H9 (cell line): Measurements from ENCODE around the gene TET3. TPM values are rescaled to one million over a fixed set of nuclear protein-coding genes. Genes with fewer than 3 reads are reported as not detected.
A peak's percentile ranks its signal among the peaks of the same experiment; 100 is the strongest.

Experiments used
- DNase-seq: peaks from one replicate; pipeline ENCODE4 v3.0.0-alpha.2; 2017
- H2AFZ ChIP-seq: one replicate; pipeline ENCODE4 v1.6.1; 2013; ENCODE audit warnings: mild to moderate bottlenecking, low read length, control low read depth, moderate library complexity
- H2AK5ac ChIP-seq: 2 replicates; pipeline ENCODE4 v1.6.1; 2013; ENCODE audit warnings: low read length, control low read depth, mixed read lengths; ENCODE audit not compliant: insufficient read length
- H2BK120ac ChIP-seq: one replicate; pipeline ENCODE4 v1.6.1; 2013; ENCODE audit warnings: low read depth, mild to moderate bottlenecking, low read length, control low read depth, inconsistent platforms; ENCODE audit not compliant: poor library complexity, severe bottlenecking
- H2BK12ac ChIP-seq: 2 replicates; pipeline ENCODE4 v1.6.1; 2013; ENCODE audit warnings: low read length, control low read depth, mixed read lengths, low read depth; ENCODE audit not compliant: insufficient read length
- H2BK15ac ChIP-seq: 2 replicates; pipeline ENCODE4 v1.6.1; 2013; ENCODE audit warnings: low read depth, low read length, control low read depth
- H2BK20ac ChIP-seq: one replicate; pipeline ENCODE4 v1.6.1; 2013; ENCODE audit warnings: low read depth, mild to moderate bottlenecking, low read length, control low read depth, inconsistent platforms; ENCODE audit not compliant: poor library complexity, severe bottlenecking
- H2BK5ac ChIP-seq: 2 replicates; pipeline ENCODE4 v1.6.1; 2013; ENCODE audit warnings: low read length, control low read depth, mixed read lengths; ENCODE audit not compliant: insufficient read length
- H3K14ac ChIP-seq: 2 replicates; pipeline ENCODE4 v1.6.1; 2013; ENCODE audit warnings: low read length, control low read depth; ENCODE audit not compliant: insufficient read depth
- H3K18ac ChIP-seq: 2 replicates; pipeline ENCODE4 v1.6.1; 2013; ENCODE audit warnings: low read depth, mild to moderate bottlenecking, mixed read lengths, low read length, control low read depth; ENCODE audit not compliant: insufficient read length
- H3K23ac ChIP-seq: 2 replicates; pipeline ENCODE4 v1.6.1; 2013; ENCODE audit warnings: low read length, control low read depth, mixed read lengths, low read depth; ENCODE audit not compliant: insufficient read length
- H3K23me2 ChIP-seq: 2 replicates; pipeline ENCODE4 v1.6.1; 2013; ENCODE audit warnings: low read depth, mild to moderate bottlenecking, mixed read lengths, low read length, control low read depth; ENCODE audit not compliant: insufficient read length, poor library complexity, severe bottlenecking
- H3K27ac ChIP-seq: 2 replicates; pipeline ENCODE4 v1.5.1; 2013; ENCODE audit warnings: low read length, control low read depth, mixed read lengths, low read depth; ENCODE audit not compliant: insufficient read length
- H3K27me3 ChIP-seq: 2 replicates; pipeline ENCODE4 v1.6.1; 2013; ENCODE audit warnings: low read length, control low read depth, inconsistent platforms; ENCODE audit not compliant: insufficient read depth
- H3K4ac ChIP-seq: 2 replicates; pipeline ENCODE4 v1.6.1; 2013; ENCODE audit warnings: low read depth, mild to moderate bottlenecking, control low read depth, inconsistent platforms, low read length, moderate library complexity
- H3K4me1 ChIP-seq: 2 replicates; pipeline ENCODE4 v1.6.1; 2013; ENCODE audit warnings: low read length, control low read depth, inconsistent platforms; ENCODE audit not compliant: insufficient read depth
- H3K4me2 ChIP-seq: 2 replicates; pipeline ENCODE4 v1.6.1; 2013; ENCODE audit warnings: low read length, control low read depth, mixed read lengths; ENCODE audit not compliant: insufficient read length, insufficient read depth
- H3K56ac ChIP-seq: 2 replicates; pipeline ENCODE4 v1.6.1; 2013; ENCODE audit warnings: low read depth, mild to moderate bottlenecking, mixed read lengths, low read length, control low read depth; ENCODE audit not compliant: insufficient read length
- H3K79me1 ChIP-seq: 2 replicates; pipeline ENCODE4 v1.6.1; 2013; ENCODE audit warnings: low read depth, mild to moderate bottlenecking, moderate library complexity, low read length, control low read depth, inconsistent platforms; ENCODE audit not compliant: insufficient read depth, poor library complexity, severe bottlenecking
- H3K79me2 ChIP-seq: 2 replicates; pipeline ENCODE4 v1.6.1; 2013; ENCODE audit warnings: low read length, control low read depth, inconsistent platforms; ENCODE audit not compliant: insufficient read depth
- H3K9ac ChIP-seq: 2 replicates; pipeline ENCODE4 v1.6.1; 2013; ENCODE audit warnings: low read length, control low read depth, mixed read lengths; ENCODE audit not compliant: insufficient read length; ENCODE audit errors: extremely low read depth
- H3K9me3 ChIP-seq: one replicate; pipeline ENCODE4 v1.6.1; 2013; ENCODE audit warnings: low read depth, low read length, inconsistent platforms; ENCODE audit not compliant: control insufficient read depth
- H3T11ph ChIP-seq: one replicate; pipeline ENCODE4 v1.6.1; 2013; ENCODE audit warnings: mild to moderate bottlenecking, low read length, control low read depth, inconsistent platforms
- H4K20me1 ChIP-seq: one replicate; pipeline ENCODE4 v1.6.1; 2013; ENCODE audit not compliant: control insufficient read depth, insufficient read length, insufficient read depth
- H4K5ac ChIP-seq: 2 replicates; pipeline ENCODE4 v1.6.1; 2013; ENCODE audit warnings: low read depth, mild to moderate bottlenecking, mixed read lengths, low read length, control low read depth; ENCODE audit not compliant: insufficient read length
- H4K8ac ChIP-seq: replicated peaks from 2 replicates; pipeline ENCODE4 v1.6.1; 2013; ENCODE audit warnings: low read length, control low read depth, mixed read lengths, low read depth; ENCODE audit not compliant: insufficient read length
- H4K91ac ChIP-seq: 2 replicates; pipeline ENCODE4 v1.6.1; 2013; ENCODE audit warnings: low read depth, mild to moderate bottlenecking, moderate library complexity, mixed read lengths, low read length, control low read depth; ENCODE audit not compliant: insufficient read length
- H3K27ac Mint-ChIP-seq, 3 experiments: 2 replicates in 2 of 3; 3 replicates in 1 of 3; pipeline ENCODE4 v1.8.0; 2020 to 2021; ENCODE audit warnings: mixed read lengths in 3 of 3, mild to moderate bottlenecking in 1 of 3, moderate library complexity in 1 of 3
- H3K27me3 Mint-ChIP-seq: 2 replicates; pipeline ENCODE4 v1.8.0; 2021; ENCODE audit warnings: low read depth, mild to moderate bottlenecking, moderate library complexity, mixed read lengths
- H3K36me3 Mint-ChIP-seq, 3 experiments: 2 replicates in 2 of 3; 3 replicates in 1 of 3; pipeline ENCODE4 v1.8.0; 2020 to 2021; ENCODE audit warnings: low read depth in 3 of 3, mixed read lengths in 3 of 3; ENCODE audit not compliant: insufficient read depth in 1 of 3
- H3K4me1 Mint-ChIP-seq, 2 experiments: 2 replicates each; pipeline ENCODE4 v1.8.0; 2020; ENCODE audit warnings: mixed read lengths in 2 of 2
- H3K4me3 Mint-ChIP-seq, 2 experiments: 2 replicates in 1 of 2; 3 replicates in 1 of 2; pipeline ENCODE4 v1.8.0; 2020 to 2021; ENCODE audit warnings: mild to moderate bottlenecking in 2 of 2, mixed read lengths in 2 of 2, moderate library complexity in 1 of 2
- H3K9me3 Mint-ChIP-seq, 2 experiments: 2 replicates in 1 of 2; 3 replicates in 1 of 2; pipeline ENCODE4 v1.8.0; 2020; ENCODE audit warnings: mild to moderate bottlenecking in 2 of 2, mixed read lengths in 2 of 2, moderate library complexity in 1 of 2
- WGBS: extraction: QIAGEN DNeasy Blood & Tissue Kit; methylation state at CpG from one replicate; pipeline ENCODE4 v1.1.7; 2013; ENCODE audit warnings: missing lambda C conversion rate, low lambda C conversion rate, mixed read lengths; ENCODE audit not compliant: insufficient read length; ENCODE audit errors: extremely low coverage; 5-methylcytosine and 5-hydroxymethylcytosine counted together
- total RNA-seq: library from RNA; stranded (reverse); gene quantifications from 2 replicates; pipeline ENCODE4 v1.2.1, GENCODE V29; 2021
- TF ChIP-seq, protein P1 (sequence below): fragments of 200-600 bp; sonication (generic); conservative IDR thresholded peaks from 3 replicates; pipeline ENCODE4 v1.8.0; 2021; ENCODE audit warnings: antibody characterized with exemption, mild to moderate bottlenecking

Gene TET3
- total RNA-seq, 1 experiment from 2014 or later: 24.7 TPM

DNA sequence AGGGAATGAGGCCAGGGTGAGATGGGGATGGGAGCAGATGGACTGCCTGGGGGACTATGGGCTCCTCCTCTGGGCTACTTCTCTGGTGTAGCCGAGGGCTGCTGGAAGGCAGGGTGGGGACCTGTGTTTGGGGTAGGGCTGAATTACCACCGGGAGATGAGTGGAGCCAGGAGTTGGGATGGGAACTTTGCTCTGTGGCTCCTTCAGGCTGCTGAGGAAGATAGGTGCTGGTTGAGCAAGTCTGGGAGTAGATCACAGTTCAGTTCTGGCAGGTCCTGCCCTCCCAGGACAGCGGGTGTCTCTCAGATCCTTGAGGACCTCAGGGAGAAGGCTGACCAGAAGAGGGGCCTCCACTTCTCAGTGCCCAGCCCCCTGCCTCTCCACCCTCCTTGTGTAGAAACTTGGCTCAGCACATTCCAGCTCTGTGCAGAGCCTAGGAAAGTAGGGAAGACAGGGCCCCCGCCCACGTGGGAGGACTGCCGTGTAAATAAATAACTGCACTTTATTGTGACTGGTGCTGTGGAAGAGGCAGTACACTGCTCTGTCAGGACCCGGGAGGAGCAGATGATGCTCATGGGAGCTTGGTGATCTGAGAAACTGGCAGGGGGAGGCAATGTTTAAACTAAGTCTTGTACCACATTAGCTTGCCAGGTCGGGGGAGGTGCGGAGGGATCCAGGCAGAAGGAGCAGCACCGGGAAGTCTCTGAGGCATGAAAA is 15.3 kb downstream of the TET3 start:
- Mint-ChIP-seq H3K36me3 (peaks cover 0 to 3% (median 0%) of the 10 kb centered on the region in 3 experiments; a peak in 3 of 7 replicates), H3K27ac (no peak overlapping the region; a peak in 1 of 7 replicates), H3K27me3 (peaks cover 18% of the 10 kb centered on the region), H3K4me1 (peaks cover 62 to 75% of the 10 kb centered on the region in 2 experiments), H3K4me3 (peak overlapping the region in 1 of 2 experiments; percentile 17; a peak in 2 of 5 replicates), H3K9me3 (no peaks in the 10 kb centered on the region; a peak in 1 of 5 replicates)
- DNase-seq: no peak
- Histone ChIP-seq H3K18ac (no peak overlapping the region), H3K4me2 (no peak overlapping the region), H2AFZ (no peak overlapping the region), H3K23me2 (no peaks in the 10 kb centered on the region), H4K8ac (no peak overlapping the region), H4K20me1 (no peaks in the 10 kb centered on the region), H2BK12ac (no peak overlapping the region), H3K79me2 (peaks cover 2% of the 10 kb centered on the region; the same call in 1 of the 2 replicates), H3K27ac (no peak overlapping the region), H3K4ac (no peak overlapping the region), H3K79me1 (no peaks in the 10 kb centered on the region), H2BK15ac (no peak overlapping the region), H3T11ph (no peak overlapping the region), H4K91ac (no peak overlapping the region), H3K56ac (no peak overlapping the region), H3K23ac (no peak overlapping the region), H2BK20ac (no peak overlapping the region), H2BK5ac (no peak overlapping the region), H2BK120ac (no peak overlapping the region), H3K27me3 (no peaks in the 10 kb centered on the region; the same call in 1 of the 2 replicates), H3K9me3 (no peaks in the 10 kb centered on the region), H3K4me1 (peaks cover 6% of the 10 kb centered on the region; the same call in 1 of the 2 replicates), H3K14ac (no peak overlapping the region), H2AK5ac (no peak overlapping the region), H4K5ac (no peak overlapping the region), H3K9ac (no peak overlapping the region)
- TF ChIP-seq, protein P1, sequence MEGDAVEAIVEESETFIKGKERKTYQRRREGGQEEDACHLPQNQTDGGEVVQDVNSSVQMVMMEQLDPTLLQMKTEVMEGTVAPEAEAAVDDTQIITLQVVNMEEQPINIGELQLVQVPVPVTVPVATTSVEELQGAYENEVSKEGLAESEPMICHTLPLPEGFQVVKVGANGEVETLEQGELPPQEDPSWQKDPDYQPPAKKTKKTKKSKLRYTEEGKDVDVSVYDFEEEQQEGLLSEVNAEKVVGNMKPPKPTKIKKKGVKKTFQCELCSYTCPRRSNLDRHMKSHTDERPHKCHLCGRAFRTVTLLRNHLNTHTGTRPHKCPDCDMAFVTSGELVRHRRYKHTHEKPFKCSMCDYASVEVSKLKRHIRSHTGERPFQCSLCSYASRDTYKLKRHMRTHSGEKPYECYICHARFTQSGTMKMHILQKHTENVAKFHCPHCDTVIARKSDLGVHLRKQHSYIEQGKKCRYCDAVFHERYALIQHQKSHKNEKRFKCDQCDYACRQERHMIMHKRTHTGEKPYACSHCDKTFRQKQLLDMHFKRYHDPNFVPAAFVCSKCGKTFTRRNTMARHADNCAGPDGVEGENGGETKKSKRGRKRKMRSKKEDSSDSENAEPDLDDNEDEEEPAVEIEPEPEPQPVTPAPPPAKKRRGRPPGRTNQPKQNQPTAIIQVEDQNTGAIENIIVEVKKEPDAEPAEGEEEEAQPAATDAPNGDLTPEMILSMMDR: no peak
- no CpG with 5 or more reads among the region's 10 CpGs for WGBS
